ENCODE measurements around the gene DCST2. TPM values are rescaled to one million over a fixed set of nuclear protein-coding genes. Genes with fewer than 3 reads are reported as not detected.

The DCST2 gene
- total RNA-seq, 2 experiments from 2014 or later, result 0.09 to 0.29 TPM

DNA sequence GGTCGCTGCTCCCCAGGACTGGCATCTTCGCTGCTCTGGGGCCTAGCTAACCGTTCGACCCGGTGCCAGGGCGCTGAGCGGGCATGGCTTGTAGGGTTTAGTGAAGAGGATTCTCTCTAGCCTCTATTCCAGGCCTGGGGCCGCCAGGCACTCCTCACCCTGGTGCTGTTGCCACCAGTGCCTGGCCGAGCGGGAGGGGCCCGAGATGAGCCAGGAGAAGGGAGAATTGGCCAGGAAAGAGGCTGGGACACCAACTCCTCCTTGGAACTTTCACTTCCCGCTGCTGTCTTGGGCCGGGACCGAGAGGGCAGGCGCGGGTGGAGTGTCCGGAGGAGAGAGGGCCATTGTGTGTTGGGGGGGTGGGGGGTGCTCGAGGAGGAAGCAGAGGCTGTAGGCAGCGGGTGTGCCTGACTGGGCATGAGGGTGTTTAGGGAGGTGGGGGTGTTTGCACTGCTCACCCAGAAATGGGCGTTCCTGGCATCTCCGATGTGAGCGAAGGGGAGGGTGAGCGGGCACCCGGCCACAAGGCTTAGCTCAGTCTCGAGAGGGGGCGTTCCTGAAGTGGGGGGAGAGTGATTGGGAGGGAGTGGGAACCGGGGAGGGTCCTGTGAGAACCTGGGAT, 18.3 kb upstream of the DCST2 start:
- H3K27me3 Mint-ChIP-seq, result no peaks in the 10 kb centered on the region
- CTCF ChIA-PET, result interaction anchor here (0.6 to 25.7 kb wide), 19 partner anchors 6 to 415 kb away, joined by 3 to 328 read pairs (median 5); partner anchors contain the start of genes ADAM15, EFNA3, EFNA4 and PBXIP1
- H3K9me3 Mint-ChIP-seq (ENCODE audit: low read depth), result no peaks in the 10 kb centered on the region
- H3K4me3 Mint-ChIP-seq, result peak overlapping the region; percentile 75
- ATAC-seq (peak; percentile 10), DNase-seq (peak; percentile 55)
- peak overlapping the region; percentile 72 for H3K27ac Mint-ChIP-seq
- H3K36me3 Mint-ChIP-seq, result no peaks in the 10 kb centered on the region
- peaks cover 28% of the 10 kb centered on the region for H3K4me1 Mint-ChIP-seq

- no peak for DNase-seq
- no peak for ATAC-seq
- Mint-ChIP-seq H3K27me3 (no peaks in the 10 kb centered on the region), H3K36me3 (no peaks in the 10 kb centered on the region), H3K27ac (peak overlapping the region; percentile 72), H3K4me1 (peaks cover 28% of the 10 kb centered on the region), H3K4me3 (peak overlapping the region; percentile 75), H3K9me3 (ENCODE audit: low read depth) (no peaks in the 10 kb centered on the region)
- CTCF ChIA-PET, result interaction anchor here (0.6 to 25.7 kb wide), 34 partner anchors 5 to 666 kb away, joined by 3 to 328 read pairs (median 4); partner anchors contain the start of genes ADAM15, CKS1B, EFNA3 and EFNA4
Measured at GRCh38 chr1:155051342-155051776, 17.8 kb upstream of the DCST2 start.

DNA sequence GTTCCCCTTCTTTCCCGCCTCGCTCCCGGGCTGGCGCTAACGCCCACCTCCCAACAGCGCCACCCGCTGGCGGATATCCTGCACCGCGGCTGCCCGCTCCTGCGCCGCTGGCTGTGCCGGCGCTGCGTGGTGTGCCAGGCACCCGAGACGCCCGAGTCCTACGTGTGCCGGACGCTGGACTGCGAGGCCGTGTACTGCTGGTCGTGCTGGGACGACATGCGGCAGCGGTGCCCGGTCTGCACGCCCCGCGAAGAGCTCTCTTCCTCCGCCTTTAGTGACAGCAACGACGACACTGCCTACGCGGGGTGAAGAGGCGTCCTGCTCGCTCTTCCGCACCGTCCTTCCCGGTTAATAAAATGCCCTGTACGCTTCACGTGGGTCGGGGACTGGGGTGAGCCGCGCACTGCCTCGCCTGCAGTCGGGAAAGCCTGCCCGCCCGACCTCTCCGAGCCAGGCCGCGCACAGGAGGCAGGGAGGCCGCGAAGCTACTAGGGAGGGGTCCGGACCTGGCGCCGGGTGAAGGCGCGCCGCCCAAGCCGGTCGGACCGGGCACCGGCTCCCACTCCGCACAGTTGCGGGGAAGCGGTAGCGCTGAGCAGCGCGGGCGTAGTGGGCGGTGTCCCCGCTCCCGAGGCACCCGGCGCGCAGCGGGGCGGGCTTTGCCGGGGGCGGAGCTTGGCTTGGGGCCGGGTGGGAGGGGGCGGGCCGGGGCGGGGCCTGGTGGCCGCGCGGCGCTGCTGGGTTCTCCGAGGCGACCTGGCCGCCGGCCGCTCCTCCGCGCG, 17.2 kb upstream of the DCST2 start, which contains the start of gene ADAM15:
TSS of gene ADAM15 (plus strand) at position 757 of the 782 bp plus-strand sequence. CDS start 71 bp downstream, outside the sequence.
- DNase-seq (peak; percentile 83), ATAC-seq (peak; percentile 90)
- Mint-ChIP-seq H3K4me3 (peak within 1 kb of the TSS; percentile 79), H3K27ac (peak within 1 kb of the TSS; percentile 78), H3K36me3 (no peaks in the 10 kb centered on the region), H3K9me3 (ENCODE audit: low read depth) (no peaks in the 10 kb centered on the region), H3K27me3 (no peaks in the 10 kb centered on the region), H3K4me1 (peaks cover 28% of the 10 kb centered on the region)
- CTCF ChIA-PET, result interaction anchor here (0.6 to 25.7 kb wide), 39 partner anchors 5 to 665 kb away, joined by 3 to 328 read pairs (median 4); partner anchors contain the start of genes ADAM15, CKS1B, EFNA3 and EFNA4

- CTCF ChIA-PET, result interaction anchor here (0.8 to 25.7 kb wide), 19 partner anchors 4 to 145 kb away, joined by 3 to 328 read pairs (median 7); partner anchors contain the start of genes ADAM15, EFNA3, EFNA4 and FLAD1
- no peaks in the 10 kb centered on the region for H3K9me3 Mint-ChIP-seq (ENCODE audit: low read depth)
- H3K27me3 Mint-ChIP-seq, result no peaks in the 10 kb centered on the region
- no peak for ATAC-seq
- peaks cover 32% of the 10 kb centered on the region for H3K4me1 Mint-ChIP-seq
- DNase-seq, result no peak
- peak overlapping the region; percentile 18 for H3K27ac Mint-ChIP-seq
- H3K4me3 Mint-ChIP-seq, result peak overlapping the region; percentile 79
- H3K36me3 Mint-ChIP-seq, result no peaks in the 10 kb centered on the region
Measured at GRCh38 chr1:155049651-155050559, 16.3 kb upstream of the DCST2 start.

DNA sequence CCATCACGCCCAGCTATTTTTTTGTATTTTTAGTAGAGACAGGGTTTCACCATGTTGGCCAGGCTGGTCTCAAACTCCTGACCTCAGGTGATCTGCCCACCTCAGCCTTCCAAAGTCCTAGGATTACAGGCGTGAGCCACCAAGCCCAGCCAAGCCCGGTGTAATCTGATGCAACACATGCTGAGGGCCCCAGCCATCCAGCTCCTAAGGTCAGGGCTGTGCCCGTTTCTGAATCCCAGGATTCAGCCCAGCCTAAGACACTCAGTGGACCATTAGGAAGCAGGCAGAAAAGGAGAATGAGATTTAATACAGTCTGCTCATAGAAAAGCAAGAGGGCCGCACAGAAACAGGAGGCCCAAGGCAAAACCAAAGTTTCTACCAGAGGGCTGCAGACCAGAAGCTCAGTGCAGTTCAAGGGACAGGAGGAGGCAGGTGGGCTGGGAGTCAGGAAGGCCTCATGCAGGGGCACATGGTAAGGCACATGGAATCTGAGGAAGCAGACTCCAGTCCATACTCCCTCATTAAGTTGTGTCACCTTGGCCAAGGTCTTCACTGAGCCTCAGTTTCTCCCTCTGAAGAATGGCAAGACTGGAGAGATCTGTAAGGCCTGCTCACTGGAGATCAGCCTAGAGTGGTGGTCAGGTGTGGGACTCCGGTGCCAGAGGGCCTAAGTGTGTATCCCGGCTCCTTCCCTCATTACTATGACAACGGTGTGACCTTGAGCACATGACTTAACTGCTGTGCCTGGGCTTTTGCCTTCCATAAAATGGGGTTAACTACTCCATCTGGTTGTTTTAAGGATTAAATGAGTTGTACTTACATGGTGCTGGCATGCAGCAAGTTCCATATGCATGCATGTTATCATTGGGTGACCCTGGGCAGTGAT, 15.1 kb upstream of the DCST2 start:
- Mint-ChIP-seq H3K36me3 (no peaks in the 10 kb centered on the region), H3K4me1 (peaks cover 37% of the 10 kb centered on the region), H3K4me3 (no peak overlapping the region), H3K27ac (no peak overlapping the region), H3K9me3 (ENCODE audit: low read depth) (no peaks in the 10 kb centered on the region), H3K27me3 (no peaks in the 10 kb centered on the region)
- no peak for ATAC-seq
- CTCF ChIA-PET, result interaction anchor here (1.2 to 25.7 kb wide), 7 partner anchors 10 to 93 kb away, joined by 3 to 328 read pairs (median 84); partner anchors contain the start of genes ADAM15, EFNA4, PBXIP1 and SLC50A1
- DNase-seq, result no peak

DNA sequence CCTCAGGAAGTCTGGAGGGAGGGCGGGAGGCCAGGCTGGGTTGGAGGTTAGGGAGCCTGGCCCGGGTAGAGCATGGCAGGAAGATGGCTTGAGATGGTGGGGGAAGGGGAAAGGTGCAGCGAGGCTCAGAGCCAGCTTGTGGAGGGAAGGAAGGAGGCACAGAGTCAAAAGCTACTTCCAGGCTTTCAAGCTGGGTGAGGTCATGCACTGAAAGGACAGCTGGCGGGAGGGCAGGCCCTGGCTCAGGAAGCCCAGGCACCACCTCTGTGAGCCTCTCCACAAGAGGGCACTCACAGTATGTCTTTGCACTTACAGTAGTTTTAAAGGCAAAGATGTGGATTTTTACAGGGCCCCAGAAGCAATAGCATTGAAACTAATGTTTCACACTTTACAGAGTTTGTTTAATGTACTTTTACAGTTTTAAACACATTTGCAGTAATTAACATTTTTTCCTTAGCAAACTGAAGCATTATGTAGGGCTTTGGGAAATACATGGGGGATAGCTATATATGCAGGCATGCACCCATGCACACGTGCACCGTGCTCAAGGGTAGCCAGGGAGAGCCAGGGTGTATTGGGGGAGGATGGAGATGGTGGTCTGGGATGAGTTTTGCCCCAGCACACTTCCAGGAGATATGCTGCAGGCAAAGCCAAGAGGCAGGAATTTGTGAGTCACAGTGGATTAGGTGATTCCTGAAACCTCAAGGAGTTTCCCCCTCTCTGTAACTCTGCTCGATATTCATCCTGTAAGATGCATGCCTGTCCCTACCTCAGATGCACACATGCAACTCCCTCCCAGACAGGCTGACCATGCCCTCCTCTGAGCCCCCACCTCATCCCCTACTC, 11.5 kb upstream of the DCST2 start:
- Mint-ChIP-seq H3K27me3 (peaks cover 5% of the 10 kb centered on the region), H3K36me3 (no peaks in the 10 kb centered on the region), H3K4me3 (no peak overlapping the region), H3K27ac (no peak overlapping the region), H3K9me3 (ENCODE audit: low read depth) (no peaks in the 10 kb centered on the region), H3K4me1 (peaks cover 15% of the 10 kb centered on the region)
- peak; percentile 81 for DNase-seq
- ATAC-seq, result peak; percentile 93
- CTCF ChIA-PET, result interaction anchor here (0.6 to 25.7 kb wide), 19 partner anchors 10 to 485 kb away, joined by 3 to 328 read pairs (median 4); partner anchors contain the start of genes ADAM15, EFNA3, EFNA4 and PYGO2

DNA sequence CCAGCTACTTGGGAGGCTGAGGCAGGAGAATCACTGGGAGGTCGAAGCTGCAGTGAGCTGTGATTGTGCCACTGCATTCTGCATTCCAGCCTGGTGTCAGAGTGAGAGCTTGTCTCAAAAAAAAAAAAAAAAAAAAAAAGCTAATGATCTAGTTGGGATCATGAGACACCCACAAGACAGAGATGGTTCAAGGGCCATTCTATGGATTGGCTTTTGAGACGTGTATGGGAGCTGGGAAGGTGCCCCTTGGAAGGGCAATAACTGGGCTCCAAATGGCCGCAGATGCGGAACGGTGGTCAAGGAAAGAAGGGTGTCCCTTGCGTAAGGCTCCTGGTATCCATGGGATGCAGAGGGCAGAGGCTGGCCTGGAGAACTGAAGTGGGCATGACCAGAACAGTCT, 10.8 kb upstream of the DCST2 start:
- Mint-ChIP-seq H3K4me1 (peaks cover 9% of the 10 kb centered on the region), H3K9me3 (ENCODE audit: low read depth) (no peaks in the 10 kb centered on the region), H3K27me3 (peaks cover 5% of the 10 kb centered on the region), H3K27ac (no peak overlapping the region), H3K4me3 (no peak overlapping the region), H3K36me3 (no peaks in the 10 kb centered on the region)
- DNase-seq, result no peak
- no peak for ATAC-seq
- CTCF ChIA-PET, result interaction anchor here (0.6 to 25.7 kb wide), 18 partner anchors 10 to 485 kb away, joined by 3 to 328 read pairs (median 5); partner anchors contain the start of genes ADAM15, EFNA3, EFNA4 and SLC50A1

DNA sequence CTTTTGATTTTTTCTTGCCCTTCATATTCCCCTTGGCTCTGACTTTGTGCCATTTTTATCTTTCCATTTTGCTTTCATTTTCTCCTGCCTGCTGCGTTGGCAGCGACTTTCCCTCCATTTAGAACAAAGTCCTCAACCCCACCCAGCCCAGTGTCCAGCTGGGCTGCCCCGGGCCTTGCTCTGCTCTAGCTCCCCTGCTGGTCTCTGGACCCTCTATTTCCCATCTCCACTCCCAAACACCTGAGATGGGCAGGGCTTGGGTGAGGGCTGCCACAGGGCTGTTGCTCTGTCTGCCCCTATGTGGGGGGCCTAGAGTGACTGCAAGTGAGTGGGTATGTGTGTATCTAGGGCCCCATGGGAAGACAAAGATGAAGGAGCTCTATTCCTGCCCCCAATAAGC, 10.2 kb upstream of the DCST2 start:
- no peak for ATAC-seq
- Mint-ChIP-seq H3K27me3 (peaks cover 5% of the 10 kb centered on the region), H3K4me1 (peaks cover 12% of the 10 kb centered on the region), H3K27ac (no peak overlapping the region), H3K36me3 (no peaks in the 10 kb centered on the region), H3K9me3 (ENCODE audit: low read depth) (no peaks in the 10 kb centered on the region), H3K4me3 (no peak overlapping the region)
- CTCF ChIA-PET, result interaction anchor here (0.6 to 25.7 kb wide), 18 partner anchors 11 to 1366 kb away, joined by 3 to 328 read pairs (median 4); partner anchors contain the start of genes ADAM15, EFNA3, EFNA4 and SLC50A1
- DNase-seq, result no peak

GRCh38 chr1:155043301-155043702, 9.7 kb upstream of the DCST2 start:
- CTCF ChIA-PET, result interaction anchor here (0.6 to 25.7 kb wide), 14 partner anchors 10 to 1365 kb away, joined by 3 to 328 read pairs (median 4); partner anchors contain the start of genes ADAM15, EFNA4, KRTCAP2 and SLC50A1
- H3K27ac Mint-ChIP-seq, result no peak overlapping the region
- no peaks in the 10 kb centered on the region for H3K36me3 Mint-ChIP-seq
- no peak overlapping the region for H3K4me3 Mint-ChIP-seq
- H3K27me3 Mint-ChIP-seq, result peaks cover 8% of the 10 kb centered on the region
- H3K9me3 Mint-ChIP-seq (ENCODE audit: low read depth), result no peaks in the 10 kb centered on the region
- H3K4me1 Mint-ChIP-seq, result peaks cover 13% of the 10 kb centered on the region
- no peak for DNase-seq
- no peak for ATAC-seq

- peaks cover 13% of the 10 kb centered on the region for H3K27me3 Mint-ChIP-seq
- CTCF ChIA-PET, result interaction anchor here (0.7 to 25.7 kb wide), 5 partner anchors 12 to 130 kb away, joined by 3 to 328 read pairs (median 84); partner anchors contain the start of genes ADAM15, EFNA4 and KRTCAP2
- no peak overlapping the region for H3K27ac Mint-ChIP-seq
- ATAC-seq, result no peak
- H3K4me3 Mint-ChIP-seq, result no peak overlapping the region
- no peaks in the 10 kb centered on the region for H3K36me3 Mint-ChIP-seq
- no peaks in the 10 kb centered on the region for H3K9me3 Mint-ChIP-seq (ENCODE audit: low read depth)
- no peak for DNase-seq
- H3K4me1 Mint-ChIP-seq, result peaks cover 13% of the 10 kb centered on the region
Measured at GRCh38 chr1:155042789-155043188, 9.2 kb upstream of the DCST2 start.

All from activated CD8-positive, alpha-beta memory T cell treated with anti-CD3 and anti-CD28 coated beads, Interleukin-2, amount 10 ng/mL, durations not matched to agents 7 days and 5 days (primary cell).